ENCODE results near the gene SRGAP2C.
"Not testable (repeated sequence)": the region's sequence is repeated elsewhere in the genome, so short reads cannot be mapped to it uniquely, and the experiment has no call there.

DNA sequence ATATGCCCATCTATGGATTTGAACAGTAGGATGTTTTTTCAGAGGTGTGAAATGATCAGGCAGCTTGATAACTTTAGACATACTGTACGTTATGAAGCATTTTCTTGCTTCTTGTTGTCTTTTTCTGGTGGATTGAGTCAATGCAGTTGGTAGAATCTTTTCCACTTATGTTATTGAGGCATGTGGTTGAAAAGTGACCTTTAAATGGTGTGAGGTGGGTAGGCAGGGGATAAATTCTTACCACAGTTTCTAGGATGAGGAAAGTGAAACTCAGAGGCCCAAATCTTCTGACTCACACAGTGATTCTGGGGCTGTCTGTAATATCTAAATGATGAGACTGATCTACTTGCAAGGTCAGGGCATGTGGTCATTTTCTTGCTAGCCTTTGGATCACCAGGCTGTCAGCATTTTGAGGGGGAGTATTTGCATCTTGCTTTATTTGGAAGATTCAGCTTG is 79.0 kb downstream of the SRGAP2C start:
- TF ChIP-seq, protein P1, sequence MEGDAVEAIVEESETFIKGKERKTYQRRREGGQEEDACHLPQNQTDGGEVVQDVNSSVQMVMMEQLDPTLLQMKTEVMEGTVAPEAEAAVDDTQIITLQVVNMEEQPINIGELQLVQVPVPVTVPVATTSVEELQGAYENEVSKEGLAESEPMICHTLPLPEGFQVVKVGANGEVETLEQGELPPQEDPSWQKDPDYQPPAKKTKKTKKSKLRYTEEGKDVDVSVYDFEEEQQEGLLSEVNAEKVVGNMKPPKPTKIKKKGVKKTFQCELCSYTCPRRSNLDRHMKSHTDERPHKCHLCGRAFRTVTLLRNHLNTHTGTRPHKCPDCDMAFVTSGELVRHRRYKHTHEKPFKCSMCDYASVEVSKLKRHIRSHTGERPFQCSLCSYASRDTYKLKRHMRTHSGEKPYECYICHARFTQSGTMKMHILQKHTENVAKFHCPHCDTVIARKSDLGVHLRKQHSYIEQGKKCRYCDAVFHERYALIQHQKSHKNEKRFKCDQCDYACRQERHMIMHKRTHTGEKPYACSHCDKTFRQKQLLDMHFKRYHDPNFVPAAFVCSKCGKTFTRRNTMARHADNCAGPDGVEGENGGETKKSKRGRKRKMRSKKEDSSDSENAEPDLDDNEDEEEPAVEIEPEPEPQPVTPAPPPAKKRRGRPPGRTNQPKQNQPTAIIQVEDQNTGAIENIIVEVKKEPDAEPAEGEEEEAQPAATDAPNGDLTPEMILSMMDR (IDR thresholded peaks at IDR 0.05; ENCODE audit: insufficient read depth, low read depth, low read length), result not testable (repeated sequence)
- TF ChIP-seq EZH2 (IDR thresholded peaks at IDR 0.05; ENCODE audit: insufficient read depth, low read length), result not testable (repeated sequence)
